ENCODE results near the gene PDK2.

PDK2 gene

GRCh38 chr17:50149417-50150353 is 54.5 kb downstream of the PDK2 start:
- DNase-seq (ENCODE audit: low spot score) = no peak

- no peak for DNase-seq (ENCODE audit: low spot score)
Observed at GRCh38 chr17:50150354-50151040, 55.3 kb downstream of the PDK2 start, which contains the start of gene PPP1R9B. Gene PPP1R9B, minus strand, starts transcription at chr17:50150677. Its CDS starts 164 bp downstream, at chr17:50150513.

- DNase-seq (ENCODE audit: low spot score) = peak; percentile 91
Observed at GRCh38 chr17:50151041-50151936, 56.1 kb downstream of the PDK2 start.

- peak; percentile 96 for DNase-seq (ENCODE audit: low spot score)
Observed at GRCh38 chr17:50151937-50152547, 56.9 kb downstream of the PDK2 start.

GRCh38 chr17:50152736-50153135 is 57.6 kb downstream of the PDK2 start:
- DNase-seq (ENCODE audit: low spot score) = no peak

- no peak for DNase-seq (ENCODE audit: low spot score)
Observed at GRCh38 chr17:50153650-50154575, 58.8 kb downstream of the PDK2 start.

- no peak for DNase-seq (ENCODE audit: low spot score)
Observed at GRCh38 chr17:50154604-50155003, 59.5 kb downstream of the PDK2 start.

GRCh38 chr17:50155115-50155819 is 60.1 kb downstream of the PDK2 start:
- DNase-seq (ENCODE audit: low spot score) = no peak

GRCh38 chr17:50157891-50158290 is 62.7 kb downstream of the PDK2 start:
- no peak for DNase-seq (ENCODE audit: low spot score)

GRCh38 chr17:50161023-50161910 is 66.1 kb downstream of the PDK2 start:
- DNase-seq (ENCODE audit: low spot score) = peak; percentile 94

Data from Ammon's horn (tissue), 1 donor.